HFFc6 (cell line): ENCODE data around the gene CD163. TPM values are rescaled to one million over a fixed set of nuclear protein-coding genes. Genes with fewer than 3 reads are reported as not detected.

Experiments
- DNase-seq: peaks from one replicate; pipeline ENCODE4 v3.0.0-alpha.2; 2018
- H3K27ac Mint-ChIP-seq: 2 replicates; pipeline ENCODE4 v1.8.0; 2020; ENCODE audit warnings: mild to moderate bottlenecking, mixed read lengths
- H3K27me3 Mint-ChIP-seq: 2 replicates; pipeline ENCODE4 v1.8.0; 2021; ENCODE audit warnings: mild to moderate bottlenecking, moderate library complexity, mixed read lengths; ENCODE audit not compliant: insufficient read depth
- H3K36me3 Mint-ChIP-seq: 2 replicates; pipeline ENCODE4 v1.8.0; 2021; ENCODE audit warnings: low read depth, mixed read lengths
- H3K4me1 Mint-ChIP-seq: 2 replicates; pipeline ENCODE4 v1.8.0; 2020; ENCODE audit warnings: low read depth, mixed read lengths
- H3K4me3 Mint-ChIP-seq: 2 replicates; pipeline ENCODE4 v1.8.0; 2020; ENCODE audit warnings: mild to moderate bottlenecking, moderate library complexity, mixed read lengths
- H3K9me3 Mint-ChIP-seq: 2 replicates; pipeline ENCODE4 v1.8.0; 2020; ENCODE audit warnings: mild to moderate bottlenecking, mixed read lengths
- CTCF ChIP-seq: fragments of 200-600 bp; sonication (generic); IDR thresholded peaks from 2 replicates; pipeline ENCODE4 v1.5.0; 2021; ENCODE audit warnings: antibody characterized with exemption, mild to moderate bottlenecking
- total RNA-seq, 6 experiments: library from RNA; stranded (reverse); fragmentation: NEBNext Ultra II Directional; extraction: Animal tissue kit (Norgen Biotek cat#: 25700); gene quantifications; 2 replicates in 1 of 6; 3 replicates in 5 of 6; pipeline ENCODE4 v1.2.3, GENCODE V29; 2021

CD163 gene
- total RNA-seq, 6 experiments from 2014 or later = 0.07 TPM; not detected in 5

- no peak overlapping the region for H3K4me3 Mint-ChIP-seq
- no peak for TF ChIP-seq CTCF
- no peaks in the 10 kb centered on the region for H3K36me3 Mint-ChIP-seq
- no peaks in the 10 kb centered on the region for H3K27me3 Mint-ChIP-seq
- H3K27ac Mint-ChIP-seq = no peak overlapping the region
- no peaks in the 10 kb centered on the region for H3K9me3 Mint-ChIP-seq
- peaks cover 11% of the 10 kb centered on the region for H3K4me1 Mint-ChIP-seq
- DNase-seq = no peak
Measured at GRCh38 chr12:7479771-7480170, 23.8 kb downstream of the CD163 start.

GRCh38 chr12:7472060-7472459 is 31.5 kb downstream of the CD163 start:
- peaks cover 6% of the 10 kb centered on the region; the same call in 1 of the 2 replicates for H3K27me3 Mint-ChIP-seq
- H3K27ac Mint-ChIP-seq = no peak overlapping the region
- H3K9me3 Mint-ChIP-seq = peaks cover 6% of the 10 kb centered on the region; the same call in 1 of the 2 replicates
- peaks cover 5% of the 10 kb centered on the region; the same call in 1 of the 2 replicates for H3K36me3 Mint-ChIP-seq
- no peaks in the 10 kb centered on the region for H3K4me1 Mint-ChIP-seq
- H3K4me3 Mint-ChIP-seq = no peak overlapping the region
- no peak for DNase-seq
- TF ChIP-seq CTCF = no peak

GRCh38 chr12:7460375-7461259 is 43.0 kb downstream of the CD163 start:
- no peaks in the 10 kb centered on the region for H3K9me3 Mint-ChIP-seq
- H3K27ac Mint-ChIP-seq = no peak overlapping the region
- peaks cover 3% of the 10 kb centered on the region; the same call in 1 of the 2 replicates for H3K27me3 Mint-ChIP-seq
- H3K4me3 Mint-ChIP-seq = no peak overlapping the region
- H3K4me1 Mint-ChIP-seq = no peaks in the 10 kb centered on the region; the same call in 1 of the 2 replicates
- TF ChIP-seq CTCF = peak; percentile 92
- DNase-seq = peak; percentile 43
- no peaks in the 10 kb centered on the region for H3K36me3 Mint-ChIP-seq

DNA sequence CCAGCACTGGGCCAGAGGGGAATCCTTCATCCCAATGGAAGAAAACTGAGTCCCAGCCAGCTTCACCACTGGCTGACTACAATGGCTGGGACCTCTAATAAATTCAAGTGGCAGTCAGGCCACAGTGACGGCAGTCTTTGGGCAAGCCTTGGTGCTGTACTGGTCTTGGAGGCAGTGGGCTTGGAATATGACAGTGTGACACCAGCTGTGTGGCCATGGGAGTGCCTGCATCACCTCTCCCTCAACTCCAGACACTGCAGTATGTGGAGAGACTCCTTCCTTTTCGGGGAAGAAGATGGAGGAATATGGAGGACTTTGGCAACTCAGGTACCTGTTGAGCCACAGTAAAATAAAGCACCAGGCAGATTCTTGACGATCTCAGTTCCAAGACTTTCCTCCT is 43.6 kb downstream of the CD163 start:
- Mint-ChIP-seq H3K27ac (no peak overlapping the region), H3K9me3 (no peaks in the 10 kb centered on the region), H3K36me3 (no peaks in the 10 kb centered on the region), H3K4me3 (no peak overlapping the region), H3K4me1 (no peaks in the 10 kb centered on the region; the same call in 1 of the 2 replicates), H3K27me3 (0 out of 2 replicates have a peak, but pooled peaks cover 3% of the 10 kb centered on the region)
- no peak for TF ChIP-seq CTCF
- no peak for DNase-seq

DNA sequence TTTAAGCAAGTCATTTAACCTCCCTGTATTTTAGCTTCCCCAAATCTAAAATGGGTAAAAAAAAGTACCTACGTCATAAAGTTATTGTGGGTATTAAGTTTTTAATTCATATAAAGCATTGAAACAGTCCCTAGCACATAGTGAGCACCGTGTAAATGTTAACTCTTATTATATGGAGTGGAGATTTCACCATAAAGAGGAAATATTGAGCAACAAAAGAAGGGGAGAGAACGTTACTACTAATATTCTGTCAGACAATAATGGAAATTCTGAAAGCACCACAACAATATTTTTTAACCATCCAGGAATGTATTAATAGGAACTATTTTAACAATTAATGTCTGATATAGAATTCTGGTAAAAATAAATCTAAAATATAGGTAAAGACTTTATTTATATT is 51.8 kb downstream of the CD163 start:
- no peak for DNase-seq
- Mint-ChIP-seq H3K4me3 (no peak overlapping the region), H3K27me3 (no peaks in the 10 kb centered on the region; the same call in 1 of the 2 replicates), H3K36me3 (no peaks in the 10 kb centered on the region), H3K4me1 (no peaks in the 10 kb centered on the region), H3K27ac (no peak overlapping the region), H3K9me3 (no peaks in the 10 kb centered on the region)
- TF ChIP-seq CTCF = no peak
